Nephron progenitor cell (in vitro differentiated cells): ENCODE results near the gene FAM72B.
"Not testable (repeated sequence)": the region's sequence is repeated elsewhere in the genome, so short reads cannot be mapped to it uniquely, and the experiment has no call there.

ENCODE experiments used
- DNase-seq: peaks from one replicate; pipeline ENCODE4 v3.0.0; 2021
- H3K27ac Mint-ChIP-seq: 2 replicates; pipeline ENCODE4 v1.8.0; 2021; ENCODE audit warnings: mild to moderate bottlenecking, moderate library complexity, mixed read lengths
- H3K27me3 Mint-ChIP-seq: 2 replicates; pipeline ENCODE4 v1.8.0; 2021; ENCODE audit warnings: mild to moderate bottlenecking, low read depth, mixed read lengths; ENCODE audit not compliant: poor library complexity
- H3K36me3 Mint-ChIP-seq: 2 replicates; pipeline ENCODE4 v1.8.0; 2021; ENCODE audit warnings: low read depth, mixed read lengths
- H3K4me1 Mint-ChIP-seq: 2 replicates; pipeline ENCODE4 v1.8.0; 2021; ENCODE audit warnings: mixed read lengths
- H3K4me3 Mint-ChIP-seq: 2 replicates; pipeline ENCODE4 v1.8.0; 2021; ENCODE audit warnings: mild to moderate bottlenecking, moderate library complexity, mixed read lengths
- H3K9me3 Mint-ChIP-seq: 2 replicates; pipeline ENCODE4 v1.8.0; 2021; ENCODE audit warnings: mild to moderate bottlenecking, moderate library complexity, mixed read lengths

The FAM72B gene

DNA sequence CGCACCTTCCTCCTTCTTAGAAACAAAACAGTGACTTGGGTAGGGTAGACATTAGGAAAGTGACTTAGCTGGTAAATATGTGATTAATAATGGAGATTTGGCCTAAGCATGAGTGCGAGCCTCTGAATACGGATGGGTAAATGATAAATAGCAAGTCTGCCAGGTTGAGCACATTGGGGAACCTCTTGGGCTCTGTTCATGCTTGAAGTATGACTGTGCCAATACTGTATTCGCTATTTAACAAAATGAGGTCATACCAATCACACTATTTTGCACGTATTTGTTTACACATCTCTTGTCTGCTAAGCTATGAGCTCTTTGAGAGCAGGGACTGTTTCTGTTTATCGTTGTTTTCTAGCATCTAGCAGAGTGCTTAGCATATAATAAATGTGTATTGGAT is 24.2 kb upstream of the FAM72B start:
- not testable (repeated sequence) for H3K36me3 Mint-ChIP-seq, H3K9me3 Mint-ChIP-seq, H3K4me1 Mint-ChIP-seq, H3K27me3 Mint-ChIP-seq, H3K4me3 Mint-ChIP-seq, H3K27ac Mint-ChIP-seq, DNase-seq

DNA sequence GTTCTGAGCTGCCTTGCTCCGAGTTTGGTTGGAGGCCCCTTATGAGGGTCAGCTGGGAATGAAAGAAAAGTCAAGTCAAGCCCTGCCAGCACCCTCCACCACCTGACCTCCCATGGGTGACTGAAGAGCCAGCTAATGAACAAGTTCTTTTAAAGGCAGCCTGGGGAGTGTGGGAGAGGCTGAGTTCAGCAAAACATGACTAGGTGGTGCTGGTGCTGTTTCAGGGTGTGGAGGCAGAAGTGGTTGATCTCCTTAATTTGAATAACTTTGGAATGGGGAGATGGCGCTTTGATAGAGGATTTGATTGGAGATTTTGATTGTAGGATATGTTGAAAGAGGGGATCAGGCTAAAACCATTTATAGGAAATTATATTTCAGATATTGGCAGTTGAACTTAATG is 23.2 kb upstream of the FAM72B start:
- H3K27ac Mint-ChIP-seq, H3K36me3 Mint-ChIP-seq, DNase-seq, H3K27me3 Mint-ChIP-seq, H3K9me3 Mint-ChIP-seq, H3K4me1 Mint-ChIP-seq, H3K4me3 Mint-ChIP-seq: not testable (repeated sequence)

DNA sequence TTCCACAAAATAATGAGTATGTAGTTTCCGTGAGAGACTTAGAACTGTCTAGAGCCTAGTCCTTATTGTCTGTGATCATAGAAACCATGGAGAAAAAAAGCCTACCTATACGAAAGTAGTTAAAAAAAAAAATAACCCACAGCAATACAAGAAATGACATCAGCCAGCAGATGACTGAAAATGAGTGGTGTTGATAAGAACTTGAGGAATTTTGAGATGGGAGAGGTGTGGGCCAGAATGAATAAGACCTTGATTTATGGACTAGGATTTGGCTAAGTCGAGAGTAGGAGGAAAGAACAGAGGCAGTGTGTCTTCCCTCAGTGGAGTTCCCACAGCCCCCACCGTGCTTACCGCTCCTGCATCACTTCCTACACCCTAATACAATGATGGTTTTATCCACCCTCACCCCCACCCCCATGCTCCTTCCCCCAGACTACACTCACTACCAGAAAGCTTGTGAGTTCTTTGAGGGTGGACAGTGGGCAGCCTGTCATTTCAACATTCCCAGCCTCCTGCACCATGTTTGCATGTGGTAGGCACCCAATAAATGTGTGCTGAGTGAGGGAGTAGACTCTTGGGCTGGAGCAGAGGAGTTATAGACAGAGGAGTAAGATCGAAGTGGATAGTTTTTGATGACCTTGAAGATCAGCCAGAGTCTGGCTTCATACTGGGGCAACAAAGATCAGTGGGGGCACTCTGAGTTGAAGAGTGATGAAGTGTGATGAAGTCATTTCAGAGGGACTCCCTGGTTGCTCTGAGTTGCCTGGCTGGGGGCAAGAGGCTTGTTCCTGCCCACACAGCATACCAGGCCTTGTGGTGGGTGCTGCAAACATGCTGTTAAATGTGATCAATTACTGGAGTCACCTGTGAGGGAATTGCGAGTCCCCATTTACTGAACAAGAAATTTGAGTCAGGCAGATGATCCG is 21.9 kb upstream of the FAM72B start:
- not testable (repeated sequence) for H3K4me3 Mint-ChIP-seq, H3K4me1 Mint-ChIP-seq, H3K27me3 Mint-ChIP-seq, H3K36me3 Mint-ChIP-seq, DNase-seq, H3K9me3 Mint-ChIP-seq, H3K27ac Mint-ChIP-seq

DNA sequence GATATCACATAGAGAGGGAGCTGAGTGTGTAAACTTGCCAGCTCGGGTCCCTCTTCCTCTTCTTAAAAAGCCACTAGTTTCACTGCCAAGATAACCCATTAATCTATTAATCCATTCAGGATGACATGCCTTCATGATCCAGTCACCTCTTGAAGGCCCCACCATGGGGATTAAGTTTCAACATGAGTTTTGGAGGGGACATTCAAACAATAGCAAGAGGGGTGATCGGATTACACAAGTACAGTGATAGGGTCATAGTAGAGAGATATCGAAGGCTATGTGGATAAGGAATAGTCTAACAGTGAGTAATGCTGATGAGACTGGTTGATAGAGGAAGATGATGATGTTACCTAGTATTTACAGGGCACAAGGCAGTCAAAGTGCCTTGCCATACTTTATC is 18.8 kb upstream of the FAM72B start:
- H3K4me3 Mint-ChIP-seq, H3K27ac Mint-ChIP-seq, H3K27me3 Mint-ChIP-seq, DNase-seq, H3K36me3 Mint-ChIP-seq, H3K4me1 Mint-ChIP-seq, H3K9me3 Mint-ChIP-seq: not testable (repeated sequence)

DNA sequence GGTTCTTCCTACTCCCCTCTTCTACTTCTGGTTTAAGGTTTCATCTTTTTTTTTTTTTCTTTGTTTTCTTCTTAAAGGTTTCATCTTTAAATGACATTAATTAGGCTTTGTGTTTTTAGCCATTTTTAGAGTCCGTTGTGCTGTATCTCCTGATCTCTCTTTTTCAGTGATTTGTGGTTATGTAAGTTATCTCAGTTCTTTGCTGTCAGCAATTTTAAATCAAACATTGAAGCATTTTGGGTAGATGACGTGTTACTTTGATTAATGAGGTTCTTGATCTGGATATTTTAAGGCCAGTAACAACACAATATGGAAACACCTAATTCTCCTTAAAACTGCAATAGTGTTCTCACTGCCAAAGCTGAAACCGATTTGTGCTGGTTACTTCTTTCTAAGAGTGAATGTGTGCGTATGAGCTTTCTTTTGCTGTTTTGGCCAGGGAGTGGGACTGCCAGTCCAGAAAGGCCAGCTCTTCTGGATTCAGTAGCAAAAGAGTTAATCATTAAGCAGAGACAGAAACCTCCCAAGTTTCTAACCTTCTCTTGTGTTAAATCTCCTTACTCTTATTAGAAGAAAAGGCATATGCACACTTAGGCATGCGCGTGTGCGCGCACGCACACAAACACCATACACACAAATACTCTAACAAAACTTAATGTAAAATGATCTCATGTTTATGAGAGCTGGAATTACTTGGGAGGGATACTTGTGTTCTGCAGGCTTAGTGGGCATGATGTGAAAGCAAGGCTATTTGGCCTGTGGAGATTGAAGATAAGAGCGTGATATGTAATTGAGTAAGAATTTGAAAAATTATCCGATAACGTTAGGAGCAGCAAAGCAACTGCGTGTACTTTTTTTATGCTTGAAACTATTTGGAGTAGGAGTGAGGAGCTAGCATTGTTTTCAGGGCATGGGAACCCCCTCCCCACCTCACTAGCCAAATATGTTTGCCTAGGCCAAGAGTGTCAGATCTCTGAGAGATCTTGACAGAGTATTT is 17.1 kb upstream of the FAM72B start:
- not testable (repeated sequence) for H3K4me3 Mint-ChIP-seq, DNase-seq, H3K27me3 Mint-ChIP-seq, H3K27ac Mint-ChIP-seq, H3K9me3 Mint-ChIP-seq, H3K36me3 Mint-ChIP-seq, H3K4me1 Mint-ChIP-seq

DNA sequence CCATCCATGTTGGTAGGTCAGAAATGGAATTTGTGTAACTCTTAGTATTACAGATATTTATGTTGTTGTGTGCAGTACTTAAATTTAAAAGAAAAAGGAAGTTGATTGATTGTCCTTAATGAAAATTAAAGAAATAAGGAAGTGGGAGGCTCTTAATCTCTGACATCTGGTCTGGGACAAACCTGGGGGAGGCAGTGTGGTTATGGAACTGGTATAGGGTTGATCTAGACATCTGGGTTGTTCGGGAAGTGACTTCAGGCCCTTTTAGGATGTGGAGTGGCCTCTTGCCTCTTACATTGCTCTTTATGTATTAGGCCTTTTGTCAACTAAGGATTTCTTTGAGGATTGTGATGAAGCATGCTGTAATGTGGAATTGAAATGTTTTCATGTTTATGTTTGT is 16.1 kb upstream of the FAM72B start:
- not testable (repeated sequence) for H3K9me3 Mint-ChIP-seq, H3K27me3 Mint-ChIP-seq, DNase-seq, H3K27ac Mint-ChIP-seq, H3K4me3 Mint-ChIP-seq, H3K36me3 Mint-ChIP-seq, H3K4me1 Mint-ChIP-seq

DNA sequence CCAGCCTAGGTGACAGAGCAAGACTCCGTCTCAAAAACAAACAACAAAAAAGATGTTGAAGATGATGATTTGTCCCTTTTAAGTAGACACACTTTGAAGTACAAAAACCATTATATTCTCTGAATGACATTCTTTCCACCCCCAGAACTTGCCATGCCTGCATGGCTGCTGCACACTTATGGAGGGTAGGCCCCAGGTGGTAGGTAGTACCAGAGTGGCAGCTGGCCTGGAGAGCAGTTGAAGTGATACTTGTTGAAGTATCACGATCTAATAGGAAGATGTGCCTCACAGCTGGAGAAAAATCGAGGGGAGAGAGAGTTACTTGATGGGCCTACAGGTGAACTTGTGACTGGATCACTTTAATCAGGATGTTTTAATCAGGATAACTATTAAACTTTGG is 15.6 kb upstream of the FAM72B start:
- not testable (repeated sequence) for H3K36me3 Mint-ChIP-seq, H3K4me1 Mint-ChIP-seq, H3K27me3 Mint-ChIP-seq

DNA sequence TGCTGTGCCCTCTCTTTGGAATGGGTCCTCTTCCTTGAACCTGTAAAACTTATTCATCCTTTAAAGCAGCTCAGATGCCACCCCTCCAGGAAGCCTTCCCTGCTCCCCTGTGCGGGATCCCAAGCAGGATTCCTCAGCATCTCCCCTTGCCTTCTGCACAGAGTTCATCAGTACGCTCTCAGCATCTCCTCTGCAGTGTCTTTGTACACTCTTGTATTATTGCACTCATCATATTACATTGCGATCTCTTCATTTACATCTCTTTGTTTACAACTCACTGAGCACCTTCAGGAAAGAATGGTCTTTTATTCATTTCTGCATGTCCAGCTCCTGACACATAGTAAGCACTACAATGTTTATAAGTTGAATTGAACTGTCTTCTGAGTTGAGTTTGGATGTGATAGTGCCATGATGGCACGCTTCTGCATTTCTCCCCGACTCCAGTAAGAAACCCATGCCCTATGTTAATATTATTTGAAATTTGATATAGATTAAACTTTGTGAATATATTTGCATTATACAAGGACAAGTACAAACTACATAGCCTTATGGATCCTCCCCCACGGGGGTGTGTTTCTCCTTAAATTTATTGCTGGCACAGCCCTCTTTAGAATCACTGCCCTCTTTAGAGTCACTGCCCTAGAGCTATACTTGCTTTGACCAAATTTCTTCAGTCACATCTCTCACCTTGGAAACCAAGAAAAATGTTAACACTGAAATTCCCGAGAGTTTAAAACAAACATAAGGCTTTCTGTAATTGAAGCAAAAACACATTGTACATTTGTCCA is 13.1 kb upstream of the FAM72B start:
- not testable (repeated sequence) for DNase-seq, H3K27ac Mint-ChIP-seq, H3K4me1 Mint-ChIP-seq, H3K4me3 Mint-ChIP-seq, H3K27me3 Mint-ChIP-seq, H3K36me3 Mint-ChIP-seq, H3K9me3 Mint-ChIP-seq

More for the DNA sequence above, 15.6 kb upstream of the FAM72B start:
- not testable (repeated sequence) for DNase-seq, H3K27ac Mint-ChIP-seq, H3K4me3 Mint-ChIP-seq, H3K9me3 Mint-ChIP-seq

DNA sequence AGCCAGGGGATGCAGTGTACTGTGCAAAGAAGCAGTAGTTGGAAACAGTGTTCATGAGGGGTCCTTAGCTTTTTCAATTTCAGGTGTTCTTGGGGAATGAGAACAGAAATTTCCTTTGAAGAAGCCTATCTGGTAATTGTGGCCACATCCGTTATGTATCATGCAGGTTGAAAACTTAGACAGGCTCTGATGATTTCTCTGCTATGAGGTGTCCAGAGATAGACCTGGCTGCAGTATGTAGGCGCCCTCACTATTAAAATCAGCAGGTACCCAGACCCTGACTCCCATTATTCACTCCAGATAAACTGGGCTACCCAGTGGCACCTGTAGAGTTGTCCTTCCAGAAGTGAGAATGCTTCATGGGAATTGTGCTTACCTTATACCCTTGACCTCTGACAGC is 8.4 kb upstream of the FAM72B start:
- not testable (repeated sequence) for H3K4me3 Mint-ChIP-seq, H3K9me3 Mint-ChIP-seq

DNA sequence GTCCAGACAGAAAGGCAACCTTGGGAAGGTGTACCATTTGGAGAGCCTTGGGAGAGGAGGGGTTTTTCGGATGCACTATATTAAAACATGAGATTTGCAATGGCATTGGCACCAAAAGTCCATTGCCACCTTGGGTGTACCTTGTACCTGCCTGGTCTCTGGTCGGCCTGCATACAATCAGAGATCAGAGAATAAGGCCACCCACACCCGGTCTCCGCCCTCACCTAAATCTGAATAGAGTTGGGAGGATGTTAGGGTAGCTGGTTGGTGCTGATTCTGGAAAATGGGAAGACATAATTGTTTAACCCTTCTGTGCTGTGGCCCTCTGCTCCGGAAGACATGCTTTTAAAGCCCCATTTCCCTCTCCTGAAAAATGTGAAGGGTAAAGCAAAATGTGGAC is 3.8 kb upstream of the FAM72B start:
- not testable (repeated sequence) for H3K27me3 Mint-ChIP-seq, H3K36me3 Mint-ChIP-seq, H3K4me1 Mint-ChIP-seq, H3K27ac Mint-ChIP-seq, H3K9me3 Mint-ChIP-seq, DNase-seq
- H3K4me3 Mint-ChIP-seq: peak overlapping the region; percentile 75

More for the DNA sequence above, 8.4 kb upstream of the FAM72B start:
- not testable (repeated sequence) for H3K36me3 Mint-ChIP-seq, H3K27ac Mint-ChIP-seq, DNase-seq, H3K4me1 Mint-ChIP-seq, H3K27me3 Mint-ChIP-seq

DNA sequence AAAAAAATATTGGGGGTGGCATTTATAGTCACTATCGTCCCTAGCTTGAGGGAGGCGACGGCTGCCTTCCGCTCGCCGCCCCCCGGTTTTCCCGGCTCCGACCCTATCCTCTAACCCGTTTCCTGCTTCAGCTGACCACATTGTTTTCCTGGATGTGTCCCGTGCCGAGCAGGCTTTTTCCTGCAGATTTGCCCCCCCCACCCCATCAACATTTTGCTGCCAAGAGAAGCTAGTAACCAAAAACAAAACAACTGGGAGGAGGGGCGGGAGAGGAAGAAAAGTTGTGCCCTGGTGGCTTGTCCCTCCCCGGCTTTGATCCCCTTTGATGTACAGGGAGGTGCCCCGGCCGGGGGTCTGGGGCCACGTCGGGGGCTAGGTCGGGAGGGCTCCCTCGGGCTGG is 2.1 kb upstream of the FAM72B start:
- H3K27ac Mint-ChIP-seq, H3K4me3 Mint-ChIP-seq, H3K27me3 Mint-ChIP-seq, H3K4me1 Mint-ChIP-seq, DNase-seq, H3K9me3 Mint-ChIP-seq, H3K36me3 Mint-ChIP-seq: not testable (repeated sequence)

DNA sequence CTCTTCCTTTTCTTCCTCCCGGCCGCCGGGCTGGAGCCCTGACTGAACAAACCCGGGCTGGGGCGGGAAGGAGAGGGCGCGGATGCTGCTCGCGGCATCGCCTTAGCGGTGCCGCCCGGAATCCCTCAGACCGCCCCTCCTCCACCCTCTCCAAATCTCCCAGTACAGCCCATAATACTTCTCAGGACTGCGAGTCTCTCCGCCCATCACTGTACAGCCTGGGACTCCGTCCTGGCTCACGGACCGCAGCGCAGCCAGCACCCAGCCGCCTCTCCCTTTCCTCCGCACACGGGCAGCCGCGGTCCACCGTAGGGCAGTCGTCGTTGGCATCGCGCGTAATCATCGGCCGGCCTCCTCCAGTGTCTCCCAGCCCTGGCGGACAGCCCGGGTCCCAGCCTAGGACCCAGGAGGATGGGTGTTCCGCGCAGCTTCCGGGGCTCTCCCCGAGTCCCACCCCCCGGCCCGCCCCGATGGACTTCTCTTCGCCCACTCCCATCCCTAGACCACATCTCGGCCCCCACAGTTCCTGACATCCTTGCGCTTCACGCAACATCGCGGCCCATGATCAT is 1.1 kb upstream of the FAM72B start:
- not testable (repeated sequence) for H3K4me3 Mint-ChIP-seq, H3K27me3 Mint-ChIP-seq, H3K36me3 Mint-ChIP-seq, DNase-seq, H3K4me1 Mint-ChIP-seq, H3K9me3 Mint-ChIP-seq, H3K27ac Mint-ChIP-seq

DNA sequence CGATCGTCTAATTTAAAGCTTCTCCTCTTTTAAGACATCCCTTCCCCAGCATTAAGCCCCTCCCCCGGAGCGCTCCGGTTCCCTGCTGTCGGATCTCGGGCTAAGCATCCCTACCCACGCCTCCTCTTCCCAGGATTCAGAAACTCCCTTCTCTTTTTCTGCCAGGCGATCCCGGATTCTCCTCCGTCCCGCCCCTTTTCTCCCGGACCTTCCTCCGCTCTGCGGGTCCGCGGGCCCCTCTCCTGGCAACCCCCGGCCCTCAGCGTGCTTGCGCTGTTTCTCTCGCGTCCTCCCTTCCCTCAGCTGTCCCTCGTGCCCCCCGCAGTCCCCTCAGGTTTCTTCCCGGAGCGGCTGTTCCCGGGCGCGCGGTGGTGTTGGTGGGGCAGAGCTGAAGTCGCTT is 273 bp downstream of the FAM72B start:
- not testable (repeated sequence) for H3K27me3 Mint-ChIP-seq, H3K4me1 Mint-ChIP-seq, H3K9me3 Mint-ChIP-seq, H3K36me3 Mint-ChIP-seq, H3K27ac Mint-ChIP-seq
- DNase-seq: peak; percentile 19
- H3K4me3 Mint-ChIP-seq: peak overlapping the region; percentile 76

DNA sequence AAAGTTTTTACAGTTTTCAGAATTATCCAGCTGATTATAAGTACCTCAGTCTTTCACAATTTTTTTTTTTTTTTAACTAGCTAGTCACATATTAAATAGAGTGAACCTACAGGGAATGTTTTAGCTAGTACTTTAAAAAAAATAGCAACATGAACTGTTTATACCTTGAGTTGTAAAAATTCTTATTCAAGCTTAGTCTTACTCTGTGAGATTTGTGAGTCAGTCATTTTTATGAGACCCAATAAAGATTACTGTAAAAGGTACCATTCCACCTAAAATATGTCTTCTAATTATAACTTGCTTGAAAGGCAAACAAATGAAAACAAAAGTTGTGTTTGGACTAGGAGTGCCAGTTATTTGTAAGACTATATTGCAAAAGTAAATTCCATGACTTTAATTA is 5.9 kb downstream of the FAM72B start:
- not testable (repeated sequence) for DNase-seq, H3K36me3 Mint-ChIP-seq, H3K27ac Mint-ChIP-seq, H3K4me1 Mint-ChIP-seq, H3K9me3 Mint-ChIP-seq, H3K27me3 Mint-ChIP-seq, H3K4me3 Mint-ChIP-seq
